Activated T-cell treated with anti-CD3 and anti-CD28 coated beads, Interleukin-2, amount 50 U/mL, for 4 hours (primary cell): ENCODE data around the gene RASGRP3. TPM values are rescaled to one million over a fixed set of nuclear protein-coding genes. Genes with fewer than 3 reads are reported as not detected.

Source experiments
- ATAC-seq, 2 donors: fragments of 200-7000 bp; cut with Tn5 transposase; one replicate each; pipeline ENCODE4 v1.10.0; 2021
- DNase-seq: peaks from one replicate; pipeline ENCODE4 v3.0.0-alpha.2; 2020
- H3K27me3 Mint-ChIP-seq: one replicate; pipeline ENCODE4 v1.8.0; 2021; ENCODE audit warnings: low read depth, mixed read lengths
- H3K36me3 Mint-ChIP-seq: one replicate; pipeline ENCODE4 v1.8.0; 2022; ENCODE audit warnings: mixed read lengths; ENCODE audit not compliant: insufficient read depth
- H3K4me1 Mint-ChIP-seq: one replicate; pipeline ENCODE4 v1.8.0; 2021; ENCODE audit warnings: low read depth, mixed read lengths
- H3K4me3 Mint-ChIP-seq: one replicate; pipeline ENCODE4 v1.8.0; 2021; ENCODE audit warnings: mild to moderate bottlenecking, moderate library complexity, mixed read lengths
- H3K9me3 Mint-ChIP-seq: one replicate; pipeline ENCODE4 v1.8.0; 2021; ENCODE audit warnings: mixed read lengths
- total RNA-seq, 3 donors: library from RNA; stranded (reverse); gene quantifications; one replicate each; pipeline ENCODE4 v1.2.1, GENCODE V29; 2021

Gene RASGRP3
- total RNA-seq, 3 donors from 2014 or later = 2.4 to 4.1 (median 2.8) TPM

GRCh38 chr2:33532966-33533365 lies 56.5 kb downstream of the RASGRP3 start:
- no peaks in the 10 kb centered on the region for H3K9me3 Mint-ChIP-seq
- H3K4me3 Mint-ChIP-seq = no peak overlapping the region
- peaks cover 6% of the 10 kb centered on the region for H3K4me1 Mint-ChIP-seq
- DNase-seq = no peak
- H3K36me3 Mint-ChIP-seq = peaks cover 4% of the 10 kb centered on the region
- ATAC-seq = no peak
- H3K27me3 Mint-ChIP-seq = no peaks in the 10 kb centered on the region

DNA sequence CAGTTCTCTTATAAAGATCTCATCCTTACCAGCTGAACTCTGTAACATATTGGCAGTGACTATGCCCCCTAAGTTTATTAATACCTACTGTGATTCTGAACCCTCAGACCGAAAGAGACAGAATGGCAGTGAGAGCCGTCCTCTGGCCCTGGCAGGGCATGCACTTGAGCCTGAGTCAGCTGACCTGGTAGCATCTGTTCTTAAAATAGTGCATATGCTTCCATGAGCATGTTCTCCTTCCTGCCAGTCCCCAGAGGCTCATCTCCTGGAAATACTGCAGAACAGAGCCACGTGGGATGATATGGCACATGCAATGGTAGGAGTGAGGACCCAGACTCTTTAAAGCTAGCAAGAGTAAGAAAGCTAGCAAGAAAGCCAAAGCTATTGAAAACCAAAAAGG lies 59.0 kb downstream of the RASGRP3 start:
- ATAC-seq (no peak), DNase-seq (no peak)
- Mint-ChIP-seq H3K4me3 (no peak overlapping the region), H3K9me3 (no peaks in the 10 kb centered on the region), H3K36me3 (peaks cover 4% of the 10 kb centered on the region), H3K27me3 (no peaks in the 10 kb centered on the region), H3K4me1 (no peaks in the 10 kb centered on the region)

- DNase-seq (no peak), ATAC-seq (no peak)
- peaks cover 7% of the 10 kb centered on the region for H3K36me3 Mint-ChIP-seq
- H3K9me3 Mint-ChIP-seq = no peaks in the 10 kb centered on the region
- H3K4me1 Mint-ChIP-seq = no peaks in the 10 kb centered on the region
- H3K27me3 Mint-ChIP-seq = no peaks in the 10 kb centered on the region
- no peak overlapping the region for H3K4me3 Mint-ChIP-seq
Measured at GRCh38 chr2:33541243-33541642, 64.8 kb downstream of the RASGRP3 start.

GRCh38 chr2:33550206-33550605 lies 73.8 kb downstream of the RASGRP3 start:
- Mint-ChIP-seq H3K27me3 (no peaks in the 10 kb centered on the region), H3K4me3 (no peak overlapping the region), H3K4me1 (no peaks in the 10 kb centered on the region), H3K9me3 (no peaks in the 10 kb centered on the region), H3K36me3 (peaks cover 10% of the 10 kb centered on the region)
- ATAC-seq (no peak), DNase-seq (no peak)

- H3K9me3 Mint-ChIP-seq = no peaks in the 10 kb centered on the region
- H3K27me3 Mint-ChIP-seq = no peaks in the 10 kb centered on the region
- no peaks in the 10 kb centered on the region for H3K4me1 Mint-ChIP-seq
- no peak overlapping the region for H3K4me3 Mint-ChIP-seq
- no peak for ATAC-seq
- peaks cover 10% of the 10 kb centered on the region for H3K36me3 Mint-ChIP-seq
- no peak for DNase-seq
Measured at GRCh38 chr2:33552758-33553461, 76.5 kb downstream of the RASGRP3 start.

DNA sequence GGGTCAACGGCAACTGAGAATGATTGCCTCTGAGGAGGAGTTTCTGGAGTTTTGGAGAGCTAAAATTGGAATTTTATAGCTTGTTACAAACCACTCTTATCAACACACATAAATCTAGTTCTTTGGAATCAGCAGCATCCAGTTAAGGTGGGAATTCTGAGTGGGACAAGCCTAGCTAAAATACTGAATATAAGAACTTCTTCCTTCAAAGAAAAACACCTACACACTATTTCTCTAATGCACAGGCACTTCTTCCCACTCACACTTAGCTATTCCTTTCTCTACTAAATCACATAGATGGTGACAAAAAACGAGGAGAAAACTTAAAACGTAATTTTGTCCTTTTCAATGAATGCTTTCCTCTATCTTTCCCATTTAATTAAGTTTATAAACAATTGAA lies 79.2 kb downstream of the RASGRP3 start:
- DNase-seq = no peak
- no peak overlapping the region for H3K4me3 Mint-ChIP-seq
- no peaks in the 10 kb centered on the region for H3K4me1 Mint-ChIP-seq
- H3K36me3 Mint-ChIP-seq = peaks cover 19% of the 10 kb centered on the region
- H3K9me3 Mint-ChIP-seq = no peaks in the 10 kb centered on the region
- H3K27me3 Mint-ChIP-seq = no peaks in the 10 kb centered on the region
- no peak for ATAC-seq

DNA sequence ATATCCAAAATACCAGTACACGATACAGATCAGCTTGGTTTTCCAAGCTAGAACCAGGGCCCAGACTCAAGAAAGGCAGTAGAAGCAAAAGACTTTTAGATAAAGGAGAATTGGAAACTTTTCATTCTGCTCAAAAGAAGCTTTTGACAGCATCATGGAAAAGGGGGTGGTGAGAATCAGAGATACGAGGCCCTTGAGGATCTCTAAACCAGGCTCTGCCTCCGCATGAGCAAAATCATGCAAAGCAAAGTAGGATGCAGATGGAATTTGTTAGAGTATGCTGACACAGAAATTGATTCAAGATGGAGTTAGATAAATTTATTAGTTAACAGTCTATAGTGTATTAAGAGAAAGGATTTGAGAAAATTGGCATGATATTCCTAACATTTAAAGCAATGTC lies 82.9 kb downstream of the RASGRP3 start:
- Mint-ChIP-seq H3K9me3 (no peaks in the 10 kb centered on the region), H3K4me3 (no peak overlapping the region), H3K36me3 (peaks cover 23% of the 10 kb centered on the region), H3K27me3 (no peaks in the 10 kb centered on the region), H3K4me1 (no peaks in the 10 kb centered on the region)
- no peak for ATAC-seq
- no peak for DNase-seq

- H3K36me3 Mint-ChIP-seq = peaks cover 25% of the 10 kb centered on the region
- H3K27me3 Mint-ChIP-seq = no peaks in the 10 kb centered on the region
- H3K9me3 Mint-ChIP-seq = no peaks in the 10 kb centered on the region
- H3K4me3 Mint-ChIP-seq = no peak overlapping the region
- ATAC-seq = no peak
- no peak for DNase-seq
- H3K4me1 Mint-ChIP-seq = no peaks in the 10 kb centered on the region
Measured at GRCh38 chr2:33560017-33560416, 83.6 kb downstream of the RASGRP3 start.

GRCh38 chr2:33561872-33562271 lies 85.4 kb downstream of the RASGRP3 start:
- Mint-ChIP-seq H3K9me3 (no peaks in the 10 kb centered on the region), H3K27me3 (no peaks in the 10 kb centered on the region), H3K4me1 (no peaks in the 10 kb centered on the region), H3K4me3 (no peak overlapping the region), H3K36me3 (peaks cover 30% of the 10 kb centered on the region)
- no peak for DNase-seq
- no peak for ATAC-seq

GRCh38 chr2:33570681-33571080 lies 94.2 kb downstream of the RASGRP3 start:
- peaks cover under 1% of the 10 kb centered on the region for H3K36me3 Mint-ChIP-seq
- ATAC-seq (no peak), DNase-seq (no peak)
- peaks cover 1% of the 10 kb centered on the region for H3K4me1 Mint-ChIP-seq
- no peaks in the 10 kb centered on the region for H3K27me3 Mint-ChIP-seq
- H3K9me3 Mint-ChIP-seq = no peaks in the 10 kb centered on the region
- no peak overlapping the region for H3K4me3 Mint-ChIP-seq

- H3K36me3 Mint-ChIP-seq = no peaks in the 10 kb centered on the region
- H3K4me1 Mint-ChIP-seq = peaks cover 1% of the 10 kb centered on the region
- no peak overlapping the region for H3K4me3 Mint-ChIP-seq
- ATAC-seq = no peak
- DNase-seq = no peak
- no peaks in the 10 kb centered on the region for H3K9me3 Mint-ChIP-seq
- H3K27me3 Mint-ChIP-seq = no peaks in the 10 kb centered on the region
Measured at GRCh38 chr2:33573657-33574056, 97.2 kb downstream of the RASGRP3 start.

DNA sequence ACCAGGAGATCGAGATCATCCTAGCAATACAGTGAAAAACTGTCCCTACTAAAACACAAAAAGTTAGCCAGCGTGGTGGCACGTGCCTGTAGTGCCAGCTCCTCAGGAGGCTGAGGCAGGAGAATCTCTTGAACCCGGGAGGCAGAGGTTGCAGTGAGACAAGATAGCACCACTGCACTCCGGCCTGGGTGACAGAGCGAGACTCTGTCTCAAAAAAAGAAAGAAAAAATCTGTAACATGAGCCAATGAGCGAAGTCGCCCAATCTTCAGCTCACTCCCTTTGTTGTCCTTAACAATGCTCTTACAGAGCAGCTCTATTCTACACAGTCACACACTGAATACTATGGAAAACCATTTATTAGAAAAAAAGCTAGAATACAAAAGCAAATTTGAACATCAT lies 100.6 kb downstream of the RASGRP3 start:
- DNase-seq = no peak
- H3K27me3 Mint-ChIP-seq = no peaks in the 10 kb centered on the region
- no peak for ATAC-seq
- peaks cover 11% of the 10 kb centered on the region for H3K4me1 Mint-ChIP-seq
- H3K36me3 Mint-ChIP-seq = peaks cover 2% of the 10 kb centered on the region
- H3K9me3 Mint-ChIP-seq = no peaks in the 10 kb centered on the region
- no peak overlapping the region for H3K4me3 Mint-ChIP-seq

GRCh38 chr2:33577668-33578067 lies 101.2 kb downstream of the RASGRP3 start:
- no peak for ATAC-seq
- Mint-ChIP-seq H3K4me3 (no peak overlapping the region), H3K27me3 (no peaks in the 10 kb centered on the region)

GRCh38 chr2:33579227-33579626 lies 102.8 kb downstream of the RASGRP3 start:
- peaks cover 14% of the 10 kb centered on the region for H3K4me1 Mint-ChIP-seq
- peaks cover 9% of the 10 kb centered on the region for H3K36me3 Mint-ChIP-seq
- no peak overlapping the region for H3K4me3 Mint-ChIP-seq
- ATAC-seq (no peak), DNase-seq (no peak)
- no peaks in the 10 kb centered on the region for H3K9me3 Mint-ChIP-seq
- no peaks in the 10 kb centered on the region for H3K27me3 Mint-ChIP-seq

More at GRCh38 chr2:33577668-33578067, 101.2 kb downstream of the RASGRP3 start:
- Mint-ChIP-seq H3K36me3 (peaks cover 4% of the 10 kb centered on the region), H3K9me3 (no peaks in the 10 kb centered on the region), H3K4me1 (peaks cover 14% of the 10 kb centered on the region)
- no peak for DNase-seq

- no peak for DNase-seq
- Mint-ChIP-seq H3K9me3 (no peaks in the 10 kb centered on the region), H3K4me3 (no peak overlapping the region), H3K36me3 (peaks cover 26% of the 10 kb centered on the region), H3K27me3 (no peaks in the 10 kb centered on the region), H3K4me1 (peaks cover 14% of the 10 kb centered on the region)
- no peak for ATAC-seq
Measured at GRCh38 chr2:33581872-33582271, 105.4 kb downstream of the RASGRP3 start.
